ENCODE data around the gene TMEM163. TPM values are rescaled to one million over a fixed set of nuclear protein-coding genes. Genes with fewer than 3 reads are reported as not detected.

TMEM163 gene
- total RNA-seq, 1 experiment from 2014 or later, result 0.94 TPM

- ChIA-PET CTCF (interaction anchor here (1.2 kb wide), 1 partner anchor 76 kb away, joined by 3 read pairs; no protein-coding TSS in a partner anchor), POLR2A (interaction anchor here (0.5 kb wide), 1 partner anchor 491 kb away, joined by 4 read pairs; no protein-coding TSS in a partner anchor)
- no peaks in the 10 kb centered on the region for H3K36me3 Mint-ChIP-seq
Observed at GRCh38 chr2:134536296-134536695, 182.5 kb downstream of the TMEM163 start.

GRCh38 chr2:134532537-134532936 is 186.3 kb downstream of the TMEM163 start:
- Mint-ChIP-seq H3K4me1 (peaks cover 34% of the 10 kb centered on the region), H3K36me3 (no peaks in the 10 kb centered on the region), H3K9me3 (no peaks in the 10 kb centered on the region), H3K4me3 (no peak overlapping the region), H3K27ac (no peak overlapping the region), H3K27me3 (ENCODE audit: low read depth) (no peaks in the 10 kb centered on the region)
- CTCF ChIA-PET, result no interaction called here
- DNase-seq (ENCODE audit: low spot score) (no peak), ATAC-seq (no peak)
- no peak for TF ChIP-seq PRDM15 (CRISPR knock-in tag; IDR thresholded peaks at IDR 0.05)
- TF ChIP-seq IRF1 (CRISPR knock-in tag; IDR thresholded peaks at IDR 0.05), result no peak
- TF ChIP-seq NFE2L1 (CRISPR knock-in tag; IDR thresholded peaks at IDR 0.05), result no peak
- no peak for TF ChIP-seq TEAD1 (CRISPR knock-in tag; IDR thresholded peaks at IDR 0.05)
- TF ChIP-seq SMAD3 (CRISPR knock-in tag; IDR thresholded peaks at IDR 0.05; ENCODE audit: borderline replicate concordance), result no peak
- no peak for TF ChIP-seq ZNF425 (CRISPR knock-in tag; conservative IDR thresholded peaks at IDR 0.05)
- no peak for TF ChIP-seq ZNF263 (CRISPR knock-in tag; IDR thresholded peaks at IDR 0.05; ENCODE audit: low read depth)
- no peak for TF ChIP-seq E2F5 (CRISPR knock-in tag; IDR thresholded peaks at IDR 0.05)
- no peak for TF ChIP-seq ATF3 (CRISPR knock-in tag; conservative IDR thresholded peaks at IDR 0.05)
- no peak for TF ChIP-seq ATF1 (CRISPR knock-in tag; IDR thresholded peaks at IDR 0.05)
- no peak for TF ChIP-seq FOXJ3 (CRISPR knock-in tag; IDR thresholded peaks at IDR 0.05; ENCODE audit: borderline replicate concordance)
- no peak for TF ChIP-seq ZNF121 (CRISPR knock-in tag; IDR thresholded peaks at IDR 0.05)
- TF ChIP-seq NR1H2 (CRISPR knock-in tag; IDR thresholded peaks at IDR 0.05), result no peak
- no peak for TF ChIP-seq ATF6 (CRISPR knock-in tag; IDR thresholded peaks at IDR 0.05)
- TF ChIP-seq IRF2 (CRISPR knock-in tag; IDR thresholded peaks at IDR 0.05; ENCODE audit: borderline replicate concordance, low read depth), result no peak
- no peak for TF ChIP-seq ZNF138 (CRISPR knock-in tag; conservative IDR thresholded peaks at IDR 0.05)
- TF ChIP-seq TEAD4 (CRISPR knock-in tag; IDR thresholded peaks at IDR 0.05), result no peak
- no peak for TF ChIP-seq ZBTB21 (CRISPR knock-in tag; IDR thresholded peaks at IDR 0.05; ENCODE audit: borderline replicate concordance)
- TF ChIP-seq GABPB1 (CRISPR knock-in tag; IDR thresholded peaks at IDR 0.05), result no peak
- no peak for TF ChIP-seq MAX (CRISPR knock-in tag; IDR thresholded peaks at IDR 0.05)
- POLR2A ChIA-PET, result no interaction called here

More at GRCh38 chr2:134536296-134536695, 182.5 kb downstream of the TMEM163 start:
- Mint-ChIP-seq H3K4me3 (no peak overlapping the region), H3K27me3 (ENCODE audit: low read depth) (no peaks in the 10 kb centered on the region), H3K9me3 (no peaks in the 10 kb centered on the region), H3K4me1 (peaks cover 31% of the 10 kb centered on the region), H3K27ac (peak overlapping the region; percentile 69)
- DNase-seq (ENCODE audit: low spot score) (no peak), ATAC-seq (peak; percentile 59)
- no peak for TF ChIP-seq IRF2 (CRISPR knock-in tag; IDR thresholded peaks at IDR 0.05; ENCODE audit: borderline replicate concordance, low read depth)

Data from WTC11 (cell line).